Measurements from ENCODE around the gene IRF7.
A peak's percentile ranks its signal among the peaks of the same experiment; 100 is the strongest.
"Not testable (repeated sequence)": the region's sequence is repeated elsewhere in the genome, so short reads cannot be mapped to it uniquely, and the experiment has no call there.

IRF7 gene

GRCh38 chr11:577611-577894, 38.2 kb downstream of the IRF7 start:
- no peak for DNase-seq

GRCh38 chr11:576811-577610, 38.7 kb downstream of the IRF7 start:
- DNase-seq: no peak

- peak; percentile 95 for DNase-seq
These were observed 39.6 kb downstream of the IRF7 start, which contains the start of gene PHRF1 for GRCh38 chr11:575996-576768. PHRF1 (plus strand) TSS chr11:576470; CDS start chr11:581513, 5,043 bp downstream.

GRCh38 chr11:575313-575995, 40.3 kb downstream of the IRF7 start:
- DNase-seq: no peak

GRCh38 chr11:574632-575312, 41.0 kb downstream of the IRF7 start:
- peak; percentile 50 for DNase-seq

- not testable (repeated sequence) for DNase-seq
These were observed 41.6 kb downstream of the IRF7 start for GRCh38 chr11:574031-574570.

- no peak for DNase-seq
These were observed 42.5 kb downstream of the IRF7 start for GRCh38 chr11:573146-573759.

- no peak for DNase-seq
These were observed 44.0 kb downstream of the IRF7 start for GRCh38 chr11:571802-572185.

GRCh38 chr11:569158-569885, 46.4 kb downstream of the IRF7 start:
- DNase-seq: no peak

- DNase-seq: peak; percentile 94
These were observed 47.2 kb downstream of the IRF7 start for GRCh38 chr11:568306-569157.

GRCh38 chr11:567629-568292, 48.0 kb downstream of the IRF7 start:
- DNase-seq: no peak

GRCh38 chr11:567011-567628, 48.6 kb downstream of the IRF7 start:
- no peak for DNase-seq

- no peak for DNase-seq
These were observed 49.7 kb downstream of the IRF7 start for GRCh38 chr11:565921-566509.

- no peak for DNase-seq
These were observed 51.8 kb downstream of the IRF7 start for GRCh38 chr11:563812-564578.

- no peak for DNase-seq
These were observed 52.5 kb downstream of the IRF7 start for GRCh38 chr11:563066-563811.
